GM12891 (cell line): ENCODE measurements around the gene CDK12.

ENCODE experiments used
- POLR2A ChIP-seq: IDR thresholded peaks from 2 replicates; pipeline ENCODE4 v1.6.1; 2011; ENCODE audit warnings: low read depth, low read length, control low read depth
- POLR2AphosphoS5 ChIP-seq: IDR thresholded peaks from 2 replicates; pipeline ENCODE4 v1.6.1; 2011; ENCODE audit warnings: low read depth, low read length, control low read depth
- POU2F2 ChIP-seq: IDR thresholded peaks from 2 replicates; pipeline ENCODE4 v1.6.1; 2011; ENCODE audit warnings: low read depth, mild to moderate bottlenecking, control low read depth, low read length, moderate library complexity
- SPI1 ChIP-seq: IDR thresholded peaks from 2 replicates; pipeline ENCODE4 v1.6.1; 2011; ENCODE audit warnings: low read depth, low read length, control low read depth
- TAF1 ChIP-seq: IDR thresholded peaks from 2 replicates; pipeline ENCODE4 v1.6.1; 2011; ENCODE audit warnings: low read depth, low read length, control low read depth

GRCh38 chr17:39564211-39564848 lies 103.0 kb downstream of the CDK12 start:
- no peak for TF ChIP-seq SPI1
- no peak for TF ChIP-seq POLR2AphosphoS5
- no peak for TF ChIP-seq POLR2A
- no peak for TF ChIP-seq TAF1
- no peak for TF ChIP-seq POU2F2
